HuH-7.5 (cell line): ENCODE data around the gene CLCA4.
"Not testable (repeated sequence)": the region's sequence is repeated elsewhere in the genome, so short reads cannot be mapped to it uniquely, and the experiment has no call there.

ENCODE experiments used
- DNase-seq: peaks from one replicate; pipeline ENCODE4 v3.0.0; 2011; ENCODE audit warnings: low spot score

CLCA4 gene

DNA sequence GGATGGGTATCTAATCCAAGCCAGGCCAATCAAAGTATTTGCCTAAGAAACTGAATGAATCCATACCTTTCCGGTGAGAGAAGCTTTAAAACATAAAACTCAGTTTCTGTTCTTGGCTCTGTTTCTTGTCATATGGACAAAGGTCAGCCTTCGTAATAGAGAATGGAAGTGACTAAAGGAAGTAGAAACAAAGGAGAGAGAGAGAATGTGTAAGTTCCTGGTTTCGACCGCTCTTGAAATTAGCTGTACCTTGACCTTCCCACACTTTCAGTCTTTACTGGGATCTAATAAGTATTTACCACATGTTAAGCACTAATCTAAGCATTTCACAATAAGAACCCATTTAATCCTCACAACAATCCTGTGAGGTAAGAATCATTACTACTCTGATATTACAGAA is 19.6 kb upstream of the CLCA4 start:
- DNase-seq, result no peak

DNA sequence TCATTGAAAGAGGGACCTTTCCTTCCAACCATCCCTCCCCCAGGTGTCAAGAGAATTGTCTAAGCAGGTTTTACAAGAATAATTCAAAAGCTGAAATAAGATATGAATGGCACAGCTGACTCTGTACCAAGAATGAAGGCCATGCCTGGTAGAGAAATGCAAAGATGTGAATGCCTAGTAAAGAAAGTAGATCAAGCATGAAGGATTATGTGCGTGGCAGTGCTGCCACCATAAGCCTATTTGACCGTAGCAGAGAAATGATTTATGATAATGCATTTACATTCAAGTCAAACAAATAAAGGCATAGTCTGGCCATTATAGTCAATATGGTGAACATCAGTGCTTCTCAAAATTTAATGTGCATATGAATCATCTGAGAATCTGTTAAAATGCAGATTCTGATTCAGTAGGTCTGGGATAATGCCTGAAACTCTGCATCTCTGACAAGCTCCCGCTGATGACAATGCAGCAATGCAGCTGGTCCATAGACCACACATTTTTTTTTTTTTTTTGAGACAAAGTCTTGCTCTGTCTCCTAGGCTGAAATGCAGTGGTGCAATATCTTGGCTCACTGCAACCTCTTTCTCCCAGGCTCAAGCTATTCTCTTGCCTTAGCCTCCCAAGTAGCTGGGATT is 16.6 kb upstream of the CLCA4 start:
- no peak for DNase-seq

DNA sequence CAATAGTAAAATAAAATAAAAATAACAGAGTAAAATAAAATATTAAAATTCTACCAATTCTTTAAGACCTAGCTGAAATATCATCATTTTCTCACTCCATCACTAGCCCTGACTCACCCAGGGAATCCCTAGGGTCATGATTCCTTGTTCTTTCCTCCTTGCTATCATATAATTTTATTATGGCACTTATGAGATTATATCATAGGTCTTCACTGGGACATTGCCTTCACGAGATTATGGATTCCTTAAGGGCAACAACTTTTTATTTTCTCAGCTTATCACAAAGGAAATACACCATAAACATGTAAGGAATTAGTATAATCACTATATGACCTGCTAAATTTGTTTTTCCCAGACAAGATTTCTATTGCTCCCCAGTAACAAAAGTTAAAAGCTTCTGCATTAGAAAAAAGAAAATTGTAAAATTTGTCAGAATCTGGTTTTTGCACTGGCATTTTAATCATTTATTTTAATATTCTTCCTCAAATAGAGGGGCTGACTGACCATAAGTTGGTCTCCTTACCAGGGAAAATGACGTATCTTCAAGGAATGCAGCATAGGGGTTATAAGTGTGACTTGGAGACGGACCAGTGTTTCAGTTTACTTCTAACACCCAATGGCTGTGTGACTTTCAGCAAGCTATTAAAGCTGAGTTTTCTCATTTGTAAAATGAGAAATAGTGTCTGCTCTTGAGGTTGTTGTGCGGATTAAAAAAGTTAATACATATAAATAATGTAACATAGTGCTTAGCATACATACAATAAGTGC is 8.8 kb upstream of the CLCA4 start:
- DNase-seq, result no peak

DNA sequence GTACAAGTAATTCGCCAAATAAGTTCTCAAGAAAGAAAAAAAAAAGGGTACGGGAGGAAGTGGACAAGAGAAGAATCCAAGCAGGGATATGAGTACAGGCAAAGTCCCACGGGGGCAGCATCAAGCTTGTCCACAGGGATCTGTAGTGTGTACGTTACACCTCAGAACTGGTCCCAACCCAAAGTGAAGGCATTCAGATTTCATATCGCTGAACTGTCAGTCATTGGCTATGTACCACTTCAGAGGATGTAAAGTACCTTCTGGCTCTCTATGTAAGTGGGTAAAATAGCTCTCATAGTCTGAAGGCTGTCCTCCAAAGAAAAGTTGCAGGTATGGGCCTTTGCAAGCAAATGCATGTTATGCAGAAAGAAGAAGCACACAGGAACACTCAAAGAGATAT is 8.1 kb upstream of the CLCA4 start:
- no peak for DNase-seq

DNA sequence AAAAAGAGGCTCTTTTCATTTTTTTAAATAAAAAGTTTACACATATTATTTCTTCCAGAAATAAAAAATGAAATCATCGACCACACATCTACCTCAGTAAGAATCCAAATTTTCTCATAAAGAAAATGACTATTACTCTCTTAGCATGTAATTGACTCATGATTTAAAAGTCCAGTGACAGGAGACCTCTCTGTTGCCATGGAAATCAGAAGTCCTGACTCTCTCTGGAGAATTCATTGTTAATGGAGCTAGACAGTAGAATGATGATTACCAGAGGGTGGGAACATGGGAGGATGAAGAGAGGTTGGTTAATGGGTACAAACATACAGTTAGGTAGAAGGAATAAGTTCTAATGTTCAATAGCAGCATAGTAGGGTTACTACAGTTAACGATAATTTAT is 5.0 kb upstream of the CLCA4 start:
- no peak for DNase-seq

DNA sequence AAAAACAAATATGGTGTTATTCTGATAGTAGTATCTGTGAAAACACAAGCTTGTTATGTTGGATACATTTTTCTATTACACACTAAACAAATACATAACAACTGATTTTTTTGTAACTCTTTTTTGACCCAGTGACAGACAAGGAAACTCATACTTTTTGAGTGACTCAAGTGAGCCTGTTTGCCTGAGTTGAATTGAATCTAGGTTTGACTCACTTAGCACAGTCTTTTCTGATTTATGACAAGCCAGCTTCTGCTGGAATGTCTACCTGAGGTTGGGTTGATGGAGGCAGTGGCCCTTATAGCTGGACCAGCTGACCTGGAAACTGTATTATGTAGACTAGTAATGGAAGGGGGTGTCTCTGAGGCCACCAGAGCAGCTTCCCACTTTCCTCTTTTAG is 4.2 kb upstream of the CLCA4 start:
- DNase-seq, result no peak

DNA sequence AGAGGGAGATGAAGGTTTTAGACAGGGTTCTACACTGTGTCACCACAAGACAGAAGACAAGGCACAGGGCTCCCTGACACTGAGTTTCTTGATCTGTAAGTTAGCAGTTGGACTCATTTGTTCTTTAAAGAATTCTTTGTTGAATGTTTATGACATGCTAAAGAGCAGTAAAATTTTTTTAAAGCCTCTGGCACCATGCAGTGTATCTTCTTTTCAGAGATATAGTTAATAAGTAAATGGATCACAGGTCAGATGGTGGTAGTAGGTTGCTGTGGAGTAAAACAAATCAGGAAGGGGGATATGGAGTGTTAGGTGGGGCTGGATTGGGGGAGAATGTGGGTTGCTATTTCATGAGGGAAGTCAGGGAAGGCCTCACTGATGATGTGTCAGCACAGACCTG is 2.0 kb downstream of the CLCA4 start:
- DNase-seq, result no peak

DNA sequence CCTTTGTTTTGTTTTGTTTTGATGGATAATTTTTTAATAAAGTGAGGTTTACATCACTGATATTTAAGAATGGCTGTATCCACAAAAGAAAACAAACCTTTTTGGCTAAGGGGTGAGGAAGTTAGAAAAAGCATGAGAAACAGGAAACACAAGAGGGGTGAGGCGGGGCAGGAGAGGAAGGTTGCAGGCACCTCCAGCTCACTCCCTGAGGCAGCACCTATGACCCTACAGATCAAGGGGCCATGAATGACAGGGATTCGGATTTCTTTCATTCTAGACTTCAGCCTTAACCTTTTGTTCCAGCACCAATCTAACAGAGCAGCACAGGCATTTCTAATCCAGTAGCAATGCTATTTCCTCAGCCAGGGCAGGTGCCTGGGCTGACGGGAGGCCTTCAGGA is 4.4 kb downstream of the CLCA4 start:
- DNase-seq, result peak; percentile 5

DNA sequence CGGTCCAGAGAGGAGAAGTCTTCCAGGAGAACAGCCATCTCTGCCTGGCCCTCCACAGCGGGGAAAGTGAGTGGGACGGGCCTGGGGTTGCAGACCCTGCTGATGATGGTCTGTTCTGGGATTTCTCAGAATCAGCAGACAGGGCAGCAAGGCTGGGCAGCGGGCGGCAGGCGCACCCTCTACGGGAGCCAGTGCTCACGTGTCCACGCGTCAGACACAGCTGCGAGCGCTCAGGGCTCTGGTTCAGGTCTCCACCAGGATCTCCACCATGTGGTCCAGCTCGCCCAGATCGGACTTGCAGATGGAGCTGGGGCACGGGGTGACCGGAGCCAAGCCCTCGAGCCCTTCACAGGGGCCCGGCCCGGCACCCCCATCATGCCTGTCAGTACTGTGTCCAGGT is 5.5 kb downstream of the CLCA4 start:
- DNase-seq, result no peak

DNA sequence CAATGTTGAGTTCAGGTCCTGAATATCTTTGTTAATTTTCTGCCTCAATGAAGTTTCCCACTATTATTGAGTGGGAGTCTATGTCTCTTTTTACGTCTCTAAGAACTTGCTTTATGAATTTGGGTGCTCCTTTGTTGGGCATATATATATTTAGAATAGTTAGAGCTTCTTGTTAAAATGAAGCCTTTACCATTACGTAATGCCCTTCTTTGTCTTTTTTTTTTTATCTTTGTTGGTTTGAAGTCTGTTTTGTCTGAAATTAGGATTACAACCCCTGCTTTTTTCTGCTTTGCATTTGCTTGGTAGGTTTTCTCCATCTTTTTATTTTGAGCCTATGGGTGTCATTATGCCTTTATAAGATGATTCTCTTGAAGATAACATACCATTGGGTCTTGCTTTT is 10.9 kb downstream of the CLCA4 start:
- DNase-seq, result no peak

DNA sequence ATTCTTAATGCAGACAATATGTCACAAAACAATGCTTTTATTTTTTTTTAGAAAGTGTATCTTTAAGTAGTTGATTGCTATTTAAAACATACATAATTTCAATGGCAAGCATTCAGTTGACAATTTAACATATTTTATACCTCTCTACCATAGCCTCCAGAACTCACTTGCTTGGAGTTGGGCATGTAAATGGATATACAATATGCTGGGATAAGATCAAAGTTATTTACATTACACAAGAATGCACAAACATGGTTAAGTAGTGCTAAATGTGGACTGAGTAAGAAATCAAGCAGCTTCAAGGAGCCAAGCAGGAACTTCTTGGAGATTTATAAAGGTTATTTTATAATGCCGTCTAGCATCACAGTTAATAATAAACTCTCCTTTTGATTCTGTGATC is 17.0 kb downstream of the CLCA4 start:
- no peak for DNase-seq

DNA sequence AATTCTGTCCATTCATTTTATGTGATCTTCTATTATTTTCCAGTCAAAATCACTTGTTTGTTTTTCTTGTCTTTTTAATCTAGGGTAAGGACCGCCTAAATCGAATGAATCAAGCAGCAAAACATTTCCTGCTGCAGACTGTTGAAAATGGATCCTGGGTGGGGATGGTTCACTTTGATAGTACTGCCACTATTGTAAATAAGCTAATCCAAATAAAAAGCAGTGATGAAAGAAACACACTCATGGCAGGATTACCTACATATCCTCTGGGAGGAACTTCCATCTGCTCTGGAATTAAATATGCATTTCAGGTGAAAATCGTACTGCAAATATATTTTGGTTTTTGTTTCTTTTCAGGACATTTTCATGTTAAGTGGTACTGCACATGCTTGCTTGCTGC is 20.5 kb downstream of the CLCA4 start:
- no peak for DNase-seq

DNA sequence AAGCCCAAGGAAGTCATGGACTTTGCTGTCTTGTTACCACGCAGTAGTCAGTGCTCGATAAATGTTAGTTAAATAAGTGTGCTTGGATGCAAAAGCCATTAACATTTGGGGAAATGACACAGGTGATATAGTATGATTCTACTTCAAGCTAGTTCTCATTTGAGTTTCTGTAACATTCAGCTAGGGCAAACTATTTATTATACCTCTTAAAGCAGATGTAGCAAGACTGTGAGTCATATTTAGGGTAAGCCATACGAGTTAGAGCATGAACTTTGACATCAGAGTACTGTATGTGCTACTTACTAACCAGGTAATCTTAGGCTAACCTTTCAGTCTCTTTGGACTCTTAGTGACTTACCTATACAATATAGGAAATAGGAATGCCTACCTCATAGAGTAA is 21.0 kb downstream of the CLCA4 start:
- DNase-seq, result no peak

DNA sequence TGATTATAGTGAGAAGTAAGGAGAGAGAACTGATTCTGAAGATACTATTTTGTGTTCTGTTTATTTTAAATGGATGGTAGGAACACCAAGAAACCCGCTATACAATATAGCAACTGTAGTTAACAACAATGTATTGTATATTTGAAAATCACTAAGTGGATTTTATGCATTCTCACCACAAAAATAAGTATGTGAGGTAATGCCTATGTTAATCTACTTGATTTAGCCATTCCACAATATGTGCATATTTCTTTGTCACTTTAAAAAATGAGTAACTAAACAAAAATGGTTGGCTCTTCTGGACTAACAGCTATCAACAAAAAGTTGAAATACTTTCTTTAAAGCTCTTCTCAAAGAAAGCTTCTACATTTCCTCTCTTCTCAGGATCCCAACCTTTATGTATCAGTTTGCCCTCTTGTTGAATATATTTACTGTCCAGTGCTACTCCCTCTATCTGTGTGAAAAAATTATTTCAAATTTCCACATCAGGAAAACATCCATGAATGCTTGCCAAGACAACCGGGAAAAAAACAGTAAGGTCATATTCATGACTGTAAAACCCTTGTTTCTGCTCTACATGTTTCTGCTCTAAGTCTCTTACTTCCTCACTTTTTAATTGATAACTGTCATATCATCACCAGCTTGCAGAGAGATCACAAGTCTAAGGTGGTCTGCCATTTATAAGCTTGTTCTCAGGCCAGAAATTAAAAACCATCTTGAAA is 27.0 kb downstream of the CLCA4 start:
- DNase-seq, result no peak

DNA sequence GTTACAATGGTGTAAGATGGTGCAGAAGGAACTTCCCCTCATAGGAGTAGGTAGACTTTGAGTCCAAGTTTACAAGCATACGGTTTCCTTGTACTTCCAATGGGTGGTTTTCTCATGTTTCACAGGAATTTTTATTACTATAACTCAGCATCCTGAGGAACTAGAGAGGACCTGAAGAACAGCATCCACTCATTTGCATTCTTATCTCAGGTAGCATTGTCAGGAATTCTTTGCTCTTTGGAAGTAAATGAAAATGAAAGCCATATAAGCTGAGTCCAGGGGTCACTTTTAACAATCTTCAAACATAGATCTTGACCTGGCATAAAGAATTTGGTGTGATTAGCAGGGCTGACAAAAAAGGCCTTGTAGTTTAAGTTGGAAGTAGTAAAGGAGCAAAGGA is 34.4 kb downstream of the CLCA4 start:
- no peak for DNase-seq

DNA sequence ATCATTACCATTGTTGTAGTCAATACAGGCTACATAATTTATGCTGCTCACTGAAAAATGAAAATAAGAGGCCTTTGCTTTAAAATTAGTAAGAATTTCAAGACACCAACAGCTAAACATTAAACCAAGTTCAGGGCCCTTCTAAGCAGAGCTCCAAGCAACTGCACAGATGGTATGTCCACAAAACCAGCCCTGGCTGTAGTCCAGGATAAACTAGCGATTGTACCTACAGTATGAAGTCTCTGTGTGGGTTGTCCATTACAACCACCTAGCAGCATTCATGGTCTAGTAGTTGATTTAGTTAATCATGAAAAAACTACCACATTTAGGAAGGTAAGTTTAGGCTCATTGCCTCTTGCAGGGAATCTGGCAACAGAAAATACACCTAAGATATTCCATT is 35.3 kb downstream of the CLCA4 start:
- DNase-seq, result no peak

DNA sequence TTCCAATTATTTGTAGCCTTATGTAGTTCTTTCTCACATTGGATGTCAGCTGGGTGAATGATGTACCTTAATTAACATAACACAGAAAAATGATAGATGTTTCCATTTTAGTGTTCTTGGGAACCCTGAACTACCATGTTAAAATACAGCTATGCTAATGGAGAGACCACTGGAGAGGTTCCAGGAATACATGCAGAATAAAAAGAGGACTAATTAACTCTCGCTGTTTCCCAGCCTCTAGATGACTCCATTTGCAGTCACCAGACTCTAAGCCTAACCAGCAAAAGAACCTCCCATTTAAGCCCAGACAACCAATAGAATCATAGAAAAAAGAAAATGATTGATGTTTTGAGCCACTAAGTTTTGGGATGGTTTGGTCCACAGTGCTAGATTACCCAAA is 36.2 kb downstream of the CLCA4 start:
- no peak for DNase-seq

DNA sequence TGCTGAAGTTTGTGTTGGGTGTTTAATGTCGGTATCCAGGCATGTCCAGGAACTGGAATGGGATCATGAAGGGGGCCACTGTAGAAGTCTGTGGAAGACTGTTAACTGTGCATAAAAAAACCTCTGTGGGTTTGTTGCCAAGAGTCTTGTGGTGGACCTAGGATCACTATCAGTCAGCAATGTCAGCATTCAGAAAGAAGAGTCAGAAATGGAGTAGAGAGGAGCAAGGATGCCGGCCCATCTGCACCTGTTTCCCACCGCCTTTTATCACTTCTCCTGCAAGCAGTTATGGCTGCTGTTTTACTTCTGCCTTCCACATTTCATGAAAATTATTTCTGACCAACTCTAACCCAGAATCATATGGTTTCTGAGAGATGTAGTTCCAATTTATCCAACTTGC is 36.7 kb downstream of the CLCA4 start:
- no peak for DNase-seq

DNA sequence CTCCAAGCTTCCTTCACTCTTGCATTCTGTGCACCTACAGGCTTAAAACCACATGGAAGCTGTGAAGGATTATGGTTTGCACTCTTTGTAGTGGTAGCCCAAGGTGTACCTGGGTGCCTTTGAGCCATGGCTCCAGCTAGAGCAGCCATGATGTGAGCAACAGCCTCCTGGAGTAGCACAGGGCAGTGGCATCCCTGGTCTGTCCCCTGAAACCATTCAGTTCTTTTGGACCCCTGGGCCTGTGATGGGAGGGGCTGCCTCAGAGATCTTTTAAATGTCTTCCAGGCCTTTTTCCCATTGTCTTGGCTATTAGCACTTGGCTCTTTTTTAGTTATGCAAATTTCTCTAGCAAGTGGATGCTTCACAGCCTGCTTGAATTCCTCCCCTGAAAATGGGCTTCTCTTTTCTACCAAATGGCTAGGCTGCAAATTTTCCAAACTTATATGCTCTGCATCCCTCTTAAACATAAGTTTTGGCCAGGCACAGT is 47.4 kb downstream of the CLCA4 start:
- no peak for DNase-seq

DNA sequence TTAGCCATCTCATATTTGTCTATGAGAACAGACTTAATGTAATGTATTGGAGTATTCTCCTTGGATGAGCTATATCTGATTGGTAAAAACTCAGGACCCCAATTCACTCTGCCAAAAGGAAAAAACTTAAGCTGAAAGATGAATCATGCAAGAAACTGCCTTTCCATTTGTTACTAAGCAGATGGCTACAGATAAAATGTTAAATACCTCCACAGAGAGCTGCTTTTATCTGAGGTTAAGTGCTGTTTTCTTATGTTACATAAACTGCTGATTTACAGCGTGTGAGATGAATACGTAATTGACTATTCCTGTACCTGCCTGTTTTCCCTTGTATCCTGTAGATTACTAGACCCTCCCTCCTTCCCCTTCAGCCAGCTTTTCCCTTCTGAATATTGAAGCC is 49.3 kb downstream of the CLCA4 start:
- DNase-seq, result no peak

DNA sequence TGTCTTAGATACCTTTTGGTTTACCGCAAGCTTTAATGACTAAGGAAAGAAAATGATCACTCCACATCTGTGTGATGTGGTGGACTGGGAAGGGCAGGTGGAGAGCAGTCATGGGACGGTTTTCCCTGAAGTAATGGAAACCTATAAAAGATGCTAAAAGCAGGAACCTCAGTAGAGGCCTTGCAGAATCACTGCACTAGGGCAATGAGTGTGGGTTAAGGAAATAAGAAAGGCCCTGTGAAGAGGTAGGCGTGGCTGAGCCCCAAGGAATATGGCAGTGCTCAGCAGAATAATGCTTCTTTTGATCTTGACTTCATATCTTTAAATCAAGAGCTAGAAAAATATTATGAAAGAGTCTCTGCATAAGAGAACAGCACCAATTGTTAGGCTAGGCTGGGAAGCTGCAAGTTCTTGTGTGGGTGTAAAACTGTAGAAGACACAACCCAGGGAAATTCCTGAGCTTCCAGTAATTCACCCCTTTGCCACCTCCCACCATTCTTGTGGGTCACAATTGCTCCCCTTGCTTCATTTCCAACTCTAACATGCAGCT is 49.9 kb downstream of the CLCA4 start:
- DNase-seq, result no peak

DNA sequence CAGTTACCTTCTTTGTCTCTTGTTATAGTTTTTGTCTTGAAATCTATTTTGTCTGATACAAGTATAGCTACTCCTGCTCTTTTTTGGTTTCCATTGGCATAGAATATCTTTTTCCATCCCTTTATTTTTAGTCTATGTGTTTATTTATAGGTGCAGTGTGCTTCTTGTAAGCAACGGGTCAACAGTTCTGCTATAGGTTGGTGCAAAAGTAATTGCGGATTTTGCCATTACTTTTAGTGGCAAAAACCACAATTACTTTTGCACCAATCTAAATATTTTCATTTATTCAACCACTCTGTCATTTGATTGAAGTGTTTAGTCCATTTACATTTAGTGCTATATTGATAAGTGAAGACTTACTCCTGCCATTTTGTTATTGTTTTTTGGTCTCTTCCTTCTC is 59.2 kb downstream of the CLCA4 start:
- DNase-seq, result not testable (repeated sequence)

DNA sequence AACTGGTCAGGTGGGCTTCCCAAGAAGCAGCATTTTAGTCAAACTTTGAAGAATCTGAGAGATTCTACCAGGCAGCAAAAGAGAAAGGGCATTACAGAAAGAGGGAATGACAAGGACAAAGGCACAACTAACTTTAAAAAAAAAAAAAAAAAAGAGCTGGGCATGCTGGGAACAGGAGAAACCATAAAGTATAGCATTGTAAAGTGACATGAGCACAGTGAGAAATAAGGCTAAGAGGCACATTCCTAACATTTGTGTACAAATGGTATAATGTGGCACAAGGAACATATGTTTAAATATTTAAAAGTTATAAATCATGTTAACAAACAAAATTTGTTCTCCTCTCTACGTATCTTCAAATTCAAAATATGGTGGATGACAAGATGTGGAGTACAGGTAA is 69.6 kb downstream of the CLCA4 start:
- DNase-seq, result no peak
